Amygdala (tissue), 56 donors: ENCODE results near the gene PEG3.

Experiments used
- DNase-seq, 56 donors: peaks; one replicate each; lab custom pipeline; 2025; lab: John Stamatoyannopoulos, UW

Gene PEG3

GRCh38 chr19:56813531-56813930 is 27.0 kb downstream of the PEG3 start:
- no peak for DNase-seq

GRCh38 chr19:56811480-56811879 is 29.0 kb downstream of the PEG3 start:
- no peak for DNase-seq

GRCh38 chr19:56810260-56810659 is 30.3 kb downstream of the PEG3 start:
- DNase-seq, result no peak

- DNase-seq, result no peak
These were observed 31.7 kb downstream of the PEG3 start for GRCh38 chr19:56808717-56809392.

GRCh38 chr19:56806639-56807038 is 33.9 kb downstream of the PEG3 start:
- no peak for DNase-seq
